PC-9 (cell line): ENCODE data around the gene GDF7.

ENCODE experiments used
- EZH2 ChIP-seq: fragments of 200-600 bp; sonication (generic); IDR thresholded peaks from 2 replicates; pipeline ENCODE4 v1.8.0; 2017; ENCODE audit warnings: antibody characterized with exemption, low read depth
- TF ChIP-seq, protein P1 (sequence below): fragments of 200-600 bp; sonication (generic); conservative IDR thresholded peaks from 2 replicates; pipeline ENCODE4 v1.6.1; 2017; ENCODE audit warnings: mixed run types, antibody characterized with exemption, mild to moderate bottlenecking, moderate library complexity

DNA sequence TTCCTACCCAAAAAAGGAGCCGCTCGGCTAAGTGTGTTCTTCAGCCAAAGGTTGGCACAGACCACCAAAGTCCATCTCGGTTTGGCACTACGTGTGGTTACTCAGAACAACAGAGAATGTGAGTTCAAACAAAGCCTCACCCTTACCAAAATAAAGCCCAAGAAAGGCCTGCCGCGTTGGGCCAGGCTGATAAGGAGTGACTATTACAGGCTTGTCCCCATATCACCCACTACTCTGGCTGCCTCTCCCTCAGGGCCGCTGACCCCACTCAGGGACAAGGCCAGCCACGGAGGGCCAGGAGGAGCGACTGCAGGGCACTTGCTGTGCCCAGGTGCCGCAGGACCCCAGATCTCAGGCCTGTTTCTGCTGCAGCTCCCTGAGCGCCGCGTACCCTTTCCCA lies 29.8 kb upstream of the GDF7 start:
- TF ChIP-seq, protein P1, sequence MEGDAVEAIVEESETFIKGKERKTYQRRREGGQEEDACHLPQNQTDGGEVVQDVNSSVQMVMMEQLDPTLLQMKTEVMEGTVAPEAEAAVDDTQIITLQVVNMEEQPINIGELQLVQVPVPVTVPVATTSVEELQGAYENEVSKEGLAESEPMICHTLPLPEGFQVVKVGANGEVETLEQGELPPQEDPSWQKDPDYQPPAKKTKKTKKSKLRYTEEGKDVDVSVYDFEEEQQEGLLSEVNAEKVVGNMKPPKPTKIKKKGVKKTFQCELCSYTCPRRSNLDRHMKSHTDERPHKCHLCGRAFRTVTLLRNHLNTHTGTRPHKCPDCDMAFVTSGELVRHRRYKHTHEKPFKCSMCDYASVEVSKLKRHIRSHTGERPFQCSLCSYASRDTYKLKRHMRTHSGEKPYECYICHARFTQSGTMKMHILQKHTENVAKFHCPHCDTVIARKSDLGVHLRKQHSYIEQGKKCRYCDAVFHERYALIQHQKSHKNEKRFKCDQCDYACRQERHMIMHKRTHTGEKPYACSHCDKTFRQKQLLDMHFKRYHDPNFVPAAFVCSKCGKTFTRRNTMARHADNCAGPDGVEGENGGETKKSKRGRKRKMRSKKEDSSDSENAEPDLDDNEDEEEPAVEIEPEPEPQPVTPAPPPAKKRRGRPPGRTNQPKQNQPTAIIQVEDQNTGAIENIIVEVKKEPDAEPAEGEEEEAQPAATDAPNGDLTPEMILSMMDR: no peak
- no peak for TF ChIP-seq EZH2
